Measurements from ENCODE around the gene GNB3.
"Not testable (repeated sequence)": the region's sequence is repeated elsewhere in the genome, so short reads cannot be mapped to it uniquely, and the experiment has no call there.

Gene GNB3

GRCh38 chr12:6860942-6861341 is 20.2 kb downstream of the GNB3 start:
- no peak for DNase-seq

GRCh38 chr12:6861391-6861790 is 20.7 kb downstream of the GNB3 start:
- DNase-seq, result no peak

GRCh38 chr12:6863033-6863432 is 22.3 kb downstream of the GNB3 start:
- DNase-seq, result no peak

GRCh38 chr12:6863586-6864321 is 23.0 kb downstream of the GNB3 start:
- no peak for DNase-seq

GRCh38 chr12:6865307-6865706 is 24.6 kb downstream of the GNB3 start:
- not testable (repeated sequence) for DNase-seq

GRCh38 chr12:6866163-6866919 is 25.6 kb downstream of the GNB3 start:
- no peak for DNase-seq

- DNase-seq, result no peak
Observed at GRCh38 chr12:6866920-6867412, 26.2 kb downstream of the GNB3 start.

GRCh38 chr12:6867413-6868210 is 26.9 kb downstream of the GNB3 start, which contains the start of gene TPI1:
TPI1 (plus strand) TSS chr12:6867531; CDS start chr12:6867567, 36 bp downstream.
- DNase-seq, result peak; percentile 81

- DNase-seq, result no peak
Observed at GRCh38 chr12:6868211-6869048, 27.7 kb downstream of the GNB3 start.

- DNase-seq, result peak; percentile 58
Observed at GRCh38 chr12:6869049-6870021, 28.6 kb downstream of the GNB3 start.

GRCh38 chr12:6870304-6870703 is 29.6 kb downstream of the GNB3 start:
- DNase-seq, result not testable (repeated sequence)

- DNase-seq, result no peak
Observed at GRCh38 chr12:6871052-6871957, 30.6 kb downstream of the GNB3 start.

GRCh38 chr12:6872073-6873048 is 31.6 kb downstream of the GNB3 start:
- peak; percentile 88 for DNase-seq

- peak; percentile 86 for DNase-seq
Observed at GRCh38 chr12:6873094-6874014, 32.6 kb downstream of the GNB3 start, which contains the start of gene SPSB2. SPSB2 (minus strand) TSS chr12:6873303; CDS start chr12:6872901, 402 bp downstream.

- DNase-seq, result not testable (repeated sequence)
Observed at GRCh38 chr12:6874015-6874368, 33.3 kb downstream of the GNB3 start.

- not testable (repeated sequence) for DNase-seq
Observed at GRCh38 chr12:6879824-6880223, 39.1 kb downstream of the GNB3 start.

- DNase-seq, result no peak
Observed at GRCh38 chr12:6883252-6883651, 42.5 kb downstream of the GNB3 start.

Data from right kidney (tissue), 1 donor.